ENCODE measurements around the gene PTPN4.

PTPN4 gene

DNA sequence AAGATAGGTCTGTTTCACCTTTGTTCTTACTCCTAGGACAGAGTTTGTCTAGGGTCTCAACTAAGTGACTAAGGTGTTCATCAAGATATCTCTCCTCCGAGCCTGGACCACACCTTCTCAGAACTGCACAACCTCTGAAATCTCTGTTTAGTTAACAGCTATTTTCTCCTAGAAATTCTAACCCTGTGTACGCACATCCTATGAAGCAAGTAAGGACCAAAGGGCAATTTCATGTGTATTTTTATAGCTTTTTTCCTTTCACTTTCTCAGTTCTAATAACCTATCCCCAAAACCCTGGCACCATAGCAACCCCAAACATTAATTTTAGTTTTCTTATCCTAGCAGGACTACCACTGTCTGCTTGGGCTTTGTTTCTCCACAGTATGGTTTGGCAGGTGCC lies 59.1 kb downstream of the PTPN4 start:
- DNase-seq, result no peak

DNA sequence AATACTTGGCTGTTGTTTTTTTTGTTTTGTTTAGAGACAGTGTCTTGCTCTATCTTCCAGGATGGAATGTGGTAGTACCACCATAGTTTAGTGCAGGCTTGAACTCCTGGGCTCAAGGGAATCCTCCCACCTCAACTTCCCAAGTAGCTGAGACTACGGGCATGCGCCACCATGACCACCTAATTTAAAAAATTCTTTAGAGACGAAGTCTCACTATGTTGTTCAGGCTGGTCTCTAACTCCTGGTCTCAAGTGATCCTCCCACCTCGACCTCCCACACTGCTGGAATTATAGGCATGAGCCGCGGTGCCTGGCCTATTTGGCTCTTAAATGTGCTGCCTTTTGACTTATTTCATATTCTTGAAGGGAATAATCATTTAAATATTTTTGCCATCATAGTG lies 60.1 kb downstream of the PTPN4 start:
- no peak for DNase-seq

DNA sequence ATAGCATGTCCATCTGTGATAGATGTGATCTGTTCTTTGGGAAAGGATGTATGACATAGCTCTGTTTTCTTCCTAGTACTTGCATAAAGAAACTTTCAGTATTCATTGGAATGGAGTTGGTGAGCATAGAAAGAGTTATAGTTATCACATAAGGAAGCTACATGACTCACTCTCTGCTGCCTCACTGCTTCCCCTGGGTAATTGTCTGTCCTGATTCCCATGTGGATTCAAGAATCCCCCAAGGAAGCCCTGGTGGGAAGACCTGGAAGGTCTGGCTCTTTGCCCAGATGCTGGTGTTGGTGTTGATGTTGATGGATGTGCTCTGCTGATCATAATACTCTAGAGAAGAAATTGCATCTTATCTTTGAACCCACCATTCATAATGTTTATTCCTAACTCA lies 60.6 kb downstream of the PTPN4 start:
- no peak for DNase-seq

DNA sequence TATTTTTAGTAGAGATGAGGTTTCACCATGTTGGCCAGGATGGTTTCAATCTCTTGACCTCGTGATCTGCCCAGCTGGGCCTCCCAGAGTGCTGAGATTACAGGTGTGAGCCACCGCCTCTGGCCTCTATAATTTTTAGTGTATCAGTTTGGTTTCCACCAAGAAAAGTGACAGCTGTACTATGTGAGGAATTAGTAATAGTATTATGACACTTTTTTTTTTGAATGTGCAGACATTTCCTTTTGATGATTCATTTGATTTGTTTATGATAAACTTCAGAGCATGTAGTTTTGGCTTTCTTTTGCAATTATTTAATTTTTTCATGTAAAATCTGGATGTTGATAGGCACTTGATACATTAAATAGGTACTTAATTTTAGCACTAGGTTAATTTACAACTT lies 61.5 kb downstream of the PTPN4 start:
- no peak for DNase-seq

DNA sequence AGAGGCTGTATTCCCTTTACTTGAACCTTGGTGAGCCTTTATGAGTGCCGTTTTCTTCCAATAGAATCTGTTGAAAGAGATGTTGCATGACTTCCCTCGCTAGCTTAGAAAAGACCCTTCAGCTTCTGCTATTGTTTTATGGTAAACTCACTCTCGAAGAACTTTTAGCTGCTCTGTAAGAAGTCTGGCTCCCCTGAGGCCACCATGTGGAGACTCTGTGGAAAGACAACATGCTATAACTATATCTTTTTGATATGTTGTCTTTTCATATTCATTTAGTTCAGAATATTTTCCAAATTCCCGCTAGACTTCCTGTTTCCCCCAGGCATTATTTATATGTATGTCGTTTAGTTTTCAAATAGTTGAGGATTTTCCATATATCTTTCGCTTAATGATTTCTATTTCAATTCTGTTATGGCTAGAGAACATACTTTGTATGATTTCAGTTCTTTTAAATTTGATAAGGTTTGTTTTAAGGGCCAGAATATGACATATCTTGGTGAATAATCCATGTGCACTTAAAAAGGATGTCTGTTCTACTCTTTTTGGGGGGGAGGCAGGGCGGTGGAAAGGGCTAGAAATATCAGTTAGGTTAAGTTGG lies 64.1 kb downstream of the PTPN4 start:
- DNase-seq, result peak; percentile 41

DNA sequence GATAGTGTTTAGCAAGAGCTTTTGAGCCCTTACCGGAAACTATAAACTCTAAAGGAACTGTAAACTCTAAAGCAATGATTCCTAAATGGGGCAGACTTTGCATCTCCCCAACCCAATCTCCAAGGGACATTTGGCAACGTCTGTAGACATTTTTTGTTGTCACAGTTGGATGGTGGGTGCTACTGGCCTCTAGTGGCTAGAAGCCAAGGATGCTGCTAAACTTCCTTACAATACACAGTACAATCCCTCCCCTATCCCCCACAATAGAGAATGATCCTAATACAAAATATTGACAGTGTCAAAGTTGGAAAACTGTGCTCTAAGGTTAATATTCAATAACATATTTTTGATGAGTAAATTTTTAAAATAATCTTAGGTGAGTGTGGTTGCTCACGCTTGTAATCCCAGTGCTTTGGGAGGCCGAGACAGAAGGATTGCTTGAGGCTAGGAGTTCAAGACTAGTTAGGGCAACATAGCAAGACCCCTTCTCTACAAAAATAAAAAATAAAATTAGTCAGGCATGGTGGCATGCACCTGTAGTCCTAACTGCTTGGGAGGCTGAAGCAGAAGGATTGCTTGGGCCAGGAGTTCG lies 66.7 kb downstream of the PTPN4 start:
- no peak for DNase-seq

DNA sequence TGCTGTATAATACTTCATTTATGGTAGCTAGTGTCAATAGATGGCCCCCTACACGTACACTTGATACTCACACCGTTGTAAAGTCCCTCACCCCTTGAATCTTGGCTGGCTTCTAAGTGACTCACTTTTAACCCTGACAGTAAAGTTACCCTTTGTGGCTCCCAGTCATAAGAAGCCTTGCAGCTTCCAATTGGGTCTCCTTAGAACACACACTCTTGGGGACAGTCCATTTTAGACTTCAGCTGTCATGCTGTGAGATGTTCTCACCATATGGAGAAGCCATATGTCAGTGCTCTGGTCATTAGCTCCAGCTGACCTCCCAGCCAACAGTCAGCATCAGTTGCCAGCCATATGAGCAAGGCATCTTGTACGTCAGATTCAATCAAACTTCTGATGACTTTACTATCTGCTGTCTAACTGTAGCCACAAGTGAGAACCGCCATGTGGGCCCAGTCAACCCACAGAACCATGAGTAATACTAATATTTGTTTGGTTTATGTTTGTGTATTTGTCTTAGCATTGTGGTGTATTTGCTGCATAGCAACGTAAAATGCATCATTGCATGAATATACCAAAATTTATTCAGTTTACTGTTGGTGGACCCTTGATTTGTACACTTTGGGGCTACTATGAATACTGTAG lies 68.3 kb downstream of the PTPN4 start:
- no peak for DNase-seq

DNA sequence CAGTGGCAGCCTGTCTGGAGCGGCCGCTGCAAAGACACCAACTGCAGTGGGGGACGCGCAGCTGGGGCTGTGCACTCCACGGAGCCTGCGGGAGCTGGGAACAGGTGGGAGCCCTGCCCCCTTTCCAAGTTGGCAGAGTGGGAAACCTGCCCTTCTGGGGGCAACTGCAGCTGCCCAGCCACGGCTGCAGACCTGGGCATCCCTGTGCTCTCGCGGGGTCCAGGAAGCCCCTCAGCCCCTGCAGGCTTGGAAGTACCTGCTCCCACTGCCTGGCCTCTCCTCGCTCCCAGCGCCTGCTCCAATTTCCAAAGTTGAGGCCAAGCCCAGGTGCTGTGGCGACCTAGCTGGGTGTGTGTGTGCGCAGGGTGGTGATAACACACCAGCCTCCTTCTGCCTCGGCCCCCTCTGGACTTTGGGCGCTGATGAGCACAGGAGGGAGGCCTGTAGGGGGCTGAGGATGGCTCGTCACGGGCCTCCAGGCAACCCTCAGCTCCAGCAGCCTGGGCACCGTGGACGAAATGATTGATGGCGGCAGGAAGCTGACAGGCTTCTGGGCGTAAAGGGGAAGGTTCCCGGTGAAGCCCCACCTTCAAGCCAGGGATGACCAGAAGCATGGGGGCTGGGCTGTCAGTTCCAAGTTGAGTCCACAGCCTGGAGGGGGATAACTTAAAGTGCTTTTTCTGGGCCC lies 76.9 kb downstream of the PTPN4 start:
- DNase-seq, result no peak

DNA sequence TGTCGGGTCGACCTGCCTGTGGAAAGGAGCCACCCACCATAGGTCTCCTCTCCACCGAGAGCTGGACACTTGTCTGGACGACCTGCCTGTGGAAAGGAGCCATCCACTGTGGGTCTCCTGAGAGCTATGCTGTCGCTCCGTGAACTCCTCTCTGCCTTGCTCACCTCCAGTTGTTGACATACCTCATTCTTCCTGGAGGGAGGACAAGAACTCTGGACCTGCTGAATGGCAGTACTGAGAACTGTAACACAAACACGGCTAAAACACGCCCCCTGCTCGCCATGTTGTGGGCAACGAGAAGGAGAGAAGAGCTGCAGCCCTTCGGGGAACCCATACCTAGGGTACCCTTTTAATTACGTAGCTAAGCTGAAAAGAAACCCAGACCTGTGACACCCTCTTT lies 77.6 kb downstream of the PTPN4 start:
- no peak for DNase-seq

DNA sequence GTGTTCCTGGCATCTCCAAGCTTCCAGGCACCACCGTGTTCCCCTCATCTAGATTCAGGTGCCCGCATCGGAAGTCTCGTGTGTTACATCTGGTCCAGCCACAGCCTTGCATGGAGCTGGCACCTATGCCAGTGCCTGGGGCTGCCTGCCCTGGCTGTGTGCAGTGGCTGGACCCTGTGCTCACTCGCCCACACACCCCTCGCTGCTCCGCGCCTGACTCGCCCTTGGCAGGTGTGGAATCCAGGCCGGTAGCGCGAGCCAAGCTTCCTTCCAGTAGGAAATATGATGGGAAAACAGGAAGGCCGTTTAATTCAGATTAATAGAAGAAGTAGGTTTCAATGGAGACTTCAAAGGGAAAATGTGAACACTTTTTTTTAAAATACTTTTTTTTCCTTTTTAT lies 78.0 kb downstream of the PTPN4 start:
- no peak for DNase-seq

DNA sequence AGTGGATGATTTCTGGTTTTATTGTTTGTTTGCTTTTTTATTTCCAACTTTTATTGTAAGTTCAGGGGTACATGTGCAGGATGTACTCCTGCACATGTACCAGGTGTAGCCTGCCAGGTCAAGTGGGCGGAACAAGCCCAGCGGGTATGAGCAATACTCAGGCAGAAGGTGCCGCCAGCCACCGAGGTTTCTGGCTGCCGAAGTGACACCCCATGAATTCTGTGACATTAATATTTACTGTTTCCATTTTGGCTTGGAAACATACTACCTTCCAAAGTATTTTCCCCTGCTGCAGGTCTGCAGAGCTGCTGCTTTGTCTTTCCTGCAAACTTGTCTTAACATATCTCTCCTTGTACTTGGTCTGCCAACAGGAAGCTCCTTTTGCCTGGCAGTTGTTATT lies 78.5 kb downstream of the PTPN4 start:
- no peak for DNase-seq

DNA sequence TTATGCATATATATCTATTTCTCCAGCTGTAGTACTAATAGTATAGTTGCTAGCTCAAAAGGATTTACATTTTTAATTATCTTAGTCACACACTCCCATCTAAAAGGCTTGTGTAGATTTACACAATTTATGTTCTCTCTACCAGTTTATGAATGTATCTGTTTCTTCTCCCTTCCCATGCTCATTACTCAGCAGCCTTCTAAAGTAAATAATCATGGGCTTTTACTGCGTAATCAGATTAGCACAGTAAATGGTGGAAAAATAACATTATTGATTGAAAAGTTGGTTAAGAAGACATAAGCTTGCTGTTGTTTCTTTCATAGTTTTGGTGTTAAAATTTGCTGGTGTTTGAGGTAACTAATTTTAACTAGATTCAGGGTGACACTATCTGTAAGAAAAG lies 81.8 kb downstream of the PTPN4 start:
- no peak for DNase-seq

DNA sequence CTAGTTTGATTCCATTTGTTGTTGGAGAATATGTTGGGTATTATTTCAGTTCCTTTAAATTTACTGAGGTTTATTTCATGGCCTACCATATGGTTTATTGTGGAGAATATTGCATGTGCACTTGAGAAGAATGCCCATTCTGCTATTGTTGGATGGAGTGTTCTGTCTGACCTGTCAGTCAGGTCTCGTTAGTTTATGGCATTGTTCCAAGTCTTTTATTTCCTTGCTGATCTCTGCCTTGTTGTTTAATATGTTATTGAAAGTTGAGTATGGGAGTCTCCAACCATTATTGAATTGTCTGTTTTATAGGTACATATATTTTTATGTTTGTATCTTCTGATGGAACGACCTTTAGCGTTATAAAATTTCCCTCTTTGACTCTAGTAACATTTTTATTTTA lies 86.3 kb downstream of the PTPN4 start:
- DNase-seq, result no peak

DNA sequence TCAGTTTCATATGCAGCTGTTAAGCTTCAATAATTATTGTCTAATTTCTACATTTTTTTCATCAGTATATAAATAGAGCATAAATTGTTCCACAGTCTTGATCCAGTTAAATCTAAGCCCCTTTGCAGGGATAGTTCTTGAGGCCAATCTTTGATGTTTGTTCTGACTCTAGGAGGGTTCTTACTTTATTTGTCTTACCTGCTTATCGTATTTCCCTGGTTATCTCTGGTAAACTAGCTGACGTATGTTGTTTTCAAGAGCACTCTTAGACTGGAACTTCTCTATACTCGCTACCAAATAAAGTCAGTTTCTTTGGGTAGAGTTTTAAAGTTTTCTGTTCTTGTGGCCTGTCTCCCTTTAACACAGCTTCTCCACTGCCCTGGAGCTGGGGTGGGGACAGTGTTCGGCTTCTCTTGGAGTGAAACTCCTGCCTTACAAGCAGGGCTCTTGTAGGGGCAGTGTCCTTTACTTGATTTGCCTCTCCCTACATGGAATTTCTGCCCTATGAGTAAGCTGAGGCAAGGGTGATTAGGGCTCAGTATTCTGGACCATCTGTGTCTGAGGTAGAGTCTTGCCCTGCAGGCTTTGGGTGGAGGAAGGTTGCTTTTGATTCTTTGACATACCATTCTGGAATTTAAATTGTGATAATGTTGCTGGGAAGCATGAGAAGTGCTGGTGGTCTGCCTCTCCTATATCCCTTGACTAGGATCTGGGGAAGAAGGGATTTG lies 90.3 kb downstream of the PTPN4 start:
- DNase-seq, result no peak

DNA sequence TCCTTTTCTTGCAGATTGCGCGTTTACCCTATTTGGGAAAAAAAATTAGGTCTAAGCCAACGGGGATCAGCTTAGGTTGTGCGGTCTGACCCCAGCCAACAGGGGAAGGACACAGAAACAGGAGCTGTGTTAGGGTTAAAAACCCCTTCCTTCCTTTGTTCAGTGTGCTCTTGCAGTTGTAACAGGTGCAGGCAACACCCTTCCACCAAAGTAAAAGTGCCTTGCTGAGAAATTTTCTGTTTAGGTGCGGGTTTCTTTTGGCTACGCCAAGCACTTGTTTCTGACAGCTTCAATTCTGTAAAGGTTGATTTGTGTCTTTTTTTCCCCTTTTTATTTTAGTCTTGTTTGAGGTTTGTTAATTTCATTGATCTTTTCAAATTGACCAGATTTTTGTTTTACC lies 92.5 kb downstream of the PTPN4 start:
- no peak for DNase-seq

DNA sequence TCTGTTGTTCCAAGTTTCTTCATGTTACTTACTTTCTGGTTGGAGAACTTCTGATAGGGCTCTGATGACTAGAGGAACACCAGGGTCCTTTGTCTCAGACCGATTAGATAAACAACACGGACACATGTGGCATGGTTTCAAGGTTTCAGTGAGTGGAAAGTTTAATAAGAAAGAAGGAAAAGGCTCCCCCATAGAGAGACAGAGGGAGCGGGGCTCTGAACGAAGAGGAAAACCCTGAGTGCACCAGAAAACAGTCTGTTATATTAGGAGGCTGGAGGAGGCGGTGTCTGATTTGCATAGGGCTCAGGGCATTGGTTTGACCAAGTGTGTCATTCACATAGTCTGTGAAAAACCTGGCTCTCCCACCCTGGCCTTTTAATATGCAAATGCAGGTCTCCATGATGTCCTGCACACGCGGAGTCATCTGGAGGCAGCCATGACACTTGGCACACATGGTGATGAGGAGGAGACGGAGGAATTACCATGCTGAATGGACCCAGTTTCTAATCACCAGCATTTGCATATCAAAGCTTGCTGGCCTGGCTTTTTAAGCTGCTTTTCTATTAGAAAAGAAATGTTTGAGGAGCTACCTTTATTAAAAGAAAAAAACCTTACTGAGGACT lies 94.2 kb downstream of the PTPN4 start:
- DNase-seq, result no peak

DNA sequence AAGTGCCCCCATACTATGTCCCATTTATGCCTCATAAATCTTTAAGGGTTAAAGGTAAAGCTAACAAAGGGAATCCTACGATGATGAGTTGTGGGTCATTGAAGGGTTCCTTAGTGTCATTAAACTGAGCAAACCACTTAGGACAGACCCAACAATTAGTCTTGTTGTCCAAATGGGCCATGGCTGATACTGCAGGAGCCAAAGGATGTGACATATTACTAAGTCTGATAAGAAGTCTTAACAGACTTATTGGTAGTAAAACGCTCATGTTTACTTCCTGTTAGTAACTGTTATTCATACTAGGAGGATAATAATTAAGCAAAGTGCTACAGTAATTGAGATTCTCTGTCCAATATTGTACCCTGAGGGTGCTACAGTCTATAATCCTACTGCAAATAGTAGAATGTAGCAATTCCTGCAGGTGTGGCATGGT lies 96.8 kb downstream of the PTPN4 start:
- no peak for DNase-seq

DNA sequence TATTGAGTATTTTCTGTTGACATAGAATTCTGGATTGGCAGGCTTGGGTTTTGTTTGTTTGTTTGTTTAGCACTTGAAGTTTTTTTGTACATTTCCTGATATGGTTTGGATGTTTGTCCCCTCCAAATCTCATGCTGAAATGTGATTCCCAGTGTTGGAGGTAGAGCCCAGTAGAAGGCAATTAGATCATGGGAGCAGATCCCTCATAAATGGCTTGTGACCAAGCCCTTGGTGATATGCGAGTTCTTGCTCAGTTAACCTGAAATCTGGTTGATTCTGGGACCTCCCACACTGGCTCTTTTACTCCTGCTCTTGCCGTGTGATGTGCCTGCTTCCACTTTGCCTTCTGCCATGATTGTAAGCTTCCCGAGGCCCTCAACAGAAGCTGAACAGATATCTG lies 98.0 kb downstream of the PTPN4 start:
- DNase-seq, result no peak

DNA sequence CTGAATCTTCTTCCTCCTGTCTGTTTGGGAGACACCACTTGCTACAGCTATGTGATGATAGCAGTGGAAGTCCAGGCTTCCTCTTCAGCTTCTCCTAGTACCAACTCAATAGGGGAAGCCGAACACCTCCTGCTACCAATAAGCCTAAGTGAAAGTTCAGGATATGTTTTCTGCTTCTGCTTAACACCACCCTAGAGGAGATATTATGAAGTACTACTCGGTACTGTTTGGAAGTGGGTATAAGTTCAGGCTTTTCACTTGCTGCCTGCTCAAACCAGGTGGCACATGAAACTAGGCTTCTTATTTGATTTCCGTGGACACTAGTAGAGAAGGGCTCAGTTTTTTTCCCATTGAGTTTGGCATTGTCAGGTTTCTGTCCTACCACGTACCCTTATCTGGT lies 99.8 kb downstream of the PTPN4 start:
- no peak for DNase-seq

DNA sequence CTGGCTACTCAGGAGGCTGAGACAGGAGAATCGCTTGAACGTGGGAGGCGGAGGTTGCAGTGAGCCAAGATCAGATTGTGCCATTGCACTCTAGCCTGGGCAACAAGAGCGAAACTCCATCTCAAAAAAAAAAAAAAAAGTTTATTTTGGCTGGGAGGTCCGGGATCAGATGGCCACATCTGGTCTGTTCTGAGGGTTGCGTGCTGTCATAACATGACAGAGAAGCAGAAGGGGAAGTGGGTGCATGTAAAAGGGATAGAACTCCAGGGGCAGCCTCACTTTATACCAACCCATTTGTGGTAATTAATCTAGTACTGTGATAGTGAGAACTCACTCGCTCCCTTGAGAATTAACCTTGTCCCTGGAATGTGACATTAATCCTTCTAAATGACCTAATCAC lies 101.2 kb downstream of the PTPN4 start:
- DNase-seq, result no peak

DNA sequence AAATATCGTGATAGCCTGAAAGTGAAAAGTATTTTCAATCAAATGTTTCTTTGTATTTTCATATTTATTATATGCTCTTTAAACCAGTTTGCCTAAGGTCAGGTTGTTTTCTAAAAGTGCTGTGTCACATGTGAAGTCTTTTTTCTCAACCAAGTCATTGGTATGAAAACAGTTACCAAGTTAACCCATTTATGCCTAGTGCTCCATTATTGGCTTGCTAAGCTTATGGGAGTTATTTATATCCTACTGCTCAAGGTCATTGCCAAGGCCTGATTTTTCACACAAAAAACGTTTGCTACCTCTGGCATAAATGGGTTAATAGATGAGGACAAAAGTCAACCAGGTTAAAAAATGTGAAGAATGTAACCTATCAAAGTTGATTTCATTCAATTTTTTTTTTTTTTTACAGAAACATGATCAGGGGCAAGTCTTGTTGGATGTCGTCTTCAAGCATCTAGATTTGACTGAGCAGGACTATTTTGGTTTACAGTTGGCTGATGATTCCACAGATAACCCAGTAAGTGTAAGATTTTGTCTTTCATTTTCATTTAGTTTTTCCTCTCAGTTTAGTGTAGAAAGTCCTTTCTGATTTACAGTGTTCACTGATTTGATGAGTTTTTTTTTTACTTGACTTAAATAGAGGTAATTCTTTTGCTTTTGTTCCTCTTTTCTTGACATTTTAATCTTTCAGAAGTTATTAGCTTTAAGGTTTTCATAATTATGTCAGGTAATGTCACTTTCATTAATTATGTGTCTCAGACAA lies 102.6 kb downstream of the PTPN4 start:
- no peak for DNase-seq

DNA sequence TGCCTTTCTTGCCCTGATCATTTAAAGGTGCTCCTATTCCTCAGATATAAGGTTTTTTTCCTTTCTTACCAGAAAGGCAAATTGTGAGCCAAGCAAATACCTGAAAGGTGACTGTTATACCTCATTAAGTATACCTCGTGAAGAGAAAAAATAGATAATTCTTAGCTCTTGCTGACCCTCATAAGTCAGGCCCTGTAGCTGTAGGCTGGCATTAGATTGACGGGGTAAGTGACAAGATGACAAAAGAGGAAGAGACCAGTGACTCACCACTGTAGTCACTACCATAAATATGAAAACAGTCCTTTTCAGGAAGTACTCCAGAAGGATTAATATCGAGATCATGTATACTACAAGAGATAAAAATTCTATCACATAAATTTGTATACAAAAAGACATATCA lies 104.6 kb downstream of the PTPN4 start:
- no peak for DNase-seq

Measured in NCI-H526 treated with DMSO at 0.1 percent for 48 hours (cell line).